GM18519 (cell line): ENCODE measurements around the gene MCTP2.

Experiments
- ATAC-seq: cut with Tn5 transposase; IDR thresholded peaks from one replicate; pipeline ENCODE4 v1.9.1; 2021; ENCODE audit warnings: mild to moderate bottlenecking, moderate library complexity; ENCODE audit not compliant: unreplicated experiment, low FRiP score

MCTP2 gene

GRCh38 chr15:94432279-94432678, 200.9 kb downstream of the MCTP2 start:
- ATAC-seq = no peak

DNA sequence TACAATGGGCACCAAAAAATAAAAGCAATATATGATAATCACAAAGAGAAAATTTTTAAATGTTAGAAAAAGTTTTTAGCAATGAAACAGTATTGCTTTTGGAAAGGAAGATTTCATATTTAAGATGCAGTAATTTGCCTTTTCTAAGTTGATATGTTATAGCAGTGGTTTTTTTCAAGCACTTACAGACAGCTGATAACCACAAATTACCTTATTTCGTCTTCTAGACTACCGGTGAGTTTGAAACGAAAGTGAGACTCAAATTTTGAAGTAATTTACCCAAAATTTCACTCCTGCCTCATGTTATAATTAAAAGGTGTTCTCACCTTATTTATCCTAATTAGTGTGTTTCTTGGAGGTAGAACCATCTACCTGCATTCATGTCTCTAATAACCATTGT, 207.8 kb downstream of the MCTP2 start:
- no peak for ATAC-seq

- ATAC-seq = no peak
Observed at GRCh38 chr15:94441760-94442159, 210.4 kb downstream of the MCTP2 start.

- no peak for ATAC-seq
Observed at GRCh38 chr15:94442480-94442879, 211.1 kb downstream of the MCTP2 start.

DNA sequence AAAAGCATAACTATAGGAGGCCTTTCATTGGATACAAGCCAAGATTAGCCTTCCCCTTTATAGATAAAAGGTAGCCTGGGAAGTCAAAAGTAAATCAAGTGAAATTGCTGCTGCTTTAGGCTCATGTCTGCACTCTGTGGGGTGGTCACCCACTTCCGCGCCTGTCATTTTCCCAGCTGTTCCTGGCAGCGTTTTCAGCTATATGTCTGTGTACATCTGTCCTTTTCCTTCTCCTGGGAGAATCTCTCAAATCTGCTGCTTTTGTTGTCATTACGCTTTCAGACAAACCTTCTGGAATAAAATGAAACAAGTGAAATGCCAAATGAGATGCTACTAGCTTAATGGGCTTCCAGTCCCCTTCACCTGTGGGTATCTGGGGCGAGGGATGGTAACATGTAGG, 211.8 kb downstream of the MCTP2 start:
- ATAC-seq = no peak

- ATAC-seq = no peak
Observed at GRCh38 chr15:94445566-94446160, 214.3 kb downstream of the MCTP2 start.

- ATAC-seq = no peak
Observed at GRCh38 chr15:94446441-94446840, 215.1 kb downstream of the MCTP2 start.

DNA sequence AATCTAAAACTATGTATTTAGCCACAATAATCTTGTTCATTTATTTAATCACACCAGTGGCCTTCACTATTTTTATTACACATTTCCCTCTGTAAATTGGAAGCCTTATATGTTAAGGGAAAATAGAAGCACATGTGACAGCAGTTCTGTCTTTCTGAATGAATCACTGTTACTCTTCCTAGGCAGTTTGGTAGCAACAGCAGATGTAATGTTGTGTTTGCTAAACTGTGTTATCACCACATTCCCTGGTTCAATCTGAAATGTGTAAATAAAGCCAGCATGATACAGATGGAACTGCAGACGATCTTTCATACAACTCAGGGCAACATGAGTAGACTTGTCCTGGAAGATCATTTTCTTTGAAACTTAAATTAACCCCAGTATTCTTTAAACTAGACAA, 220.1 kb downstream of the MCTP2 start:
- ATAC-seq = no peak

DNA sequence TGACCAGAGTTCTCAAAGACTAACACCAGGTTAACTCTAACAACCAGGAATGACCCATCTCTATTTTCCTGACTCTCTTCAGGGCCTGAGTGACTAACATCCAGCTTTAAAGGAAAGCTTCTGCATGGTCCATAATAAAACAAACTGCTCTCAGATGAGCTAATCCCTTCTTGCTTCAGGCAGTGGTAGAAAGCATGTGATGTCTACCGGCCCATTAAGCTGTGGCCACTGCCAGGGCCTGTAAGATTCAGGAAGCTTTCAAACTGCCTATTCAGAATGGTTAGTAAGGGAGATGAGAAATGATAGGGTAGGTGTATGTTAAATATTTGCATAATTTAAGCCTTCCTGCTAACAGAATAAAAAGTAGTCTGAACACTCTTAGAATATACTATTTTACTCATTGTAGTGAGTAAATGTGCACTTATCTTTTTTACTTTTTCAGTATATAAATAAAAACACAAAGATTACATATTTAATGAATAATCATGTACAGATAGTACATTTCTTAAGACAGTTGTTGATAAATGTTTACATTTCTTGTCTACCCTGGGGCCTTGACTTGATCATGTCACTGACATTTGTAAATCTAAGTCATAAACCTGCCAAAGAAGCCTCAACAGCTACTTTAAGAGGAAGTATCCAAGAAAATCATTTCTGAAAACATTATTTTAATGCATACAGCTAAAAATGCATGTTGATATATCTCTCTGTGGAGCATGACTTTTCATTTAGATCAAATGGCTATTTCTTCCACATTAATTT, 222.0 kb downstream of the MCTP2 start:
- no peak for ATAC-seq

DNA sequence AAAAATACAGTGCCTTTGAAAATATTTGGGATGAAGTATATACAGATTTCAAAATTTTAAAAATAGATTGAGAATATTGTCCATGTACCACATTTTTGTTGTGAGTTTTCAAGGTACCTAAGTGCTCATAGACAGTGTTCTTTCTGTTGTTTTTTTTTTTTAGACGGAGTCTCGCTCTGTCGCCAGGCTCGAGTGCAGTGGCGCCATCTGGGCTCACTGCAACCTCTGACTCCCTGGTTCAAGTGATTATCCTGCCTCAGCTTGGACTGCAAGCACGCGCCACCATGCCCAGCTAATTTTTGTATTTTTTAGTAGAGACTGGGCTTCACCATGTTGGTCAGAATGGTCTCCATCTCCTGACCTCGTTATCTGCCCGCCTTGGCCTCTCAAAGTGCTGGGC, 223.9 kb downstream of the MCTP2 start:
- ATAC-seq = no peak

- ATAC-seq = no peak
Observed at GRCh38 chr15:94456226-94456625, 224.9 kb downstream of the MCTP2 start.

DNA sequence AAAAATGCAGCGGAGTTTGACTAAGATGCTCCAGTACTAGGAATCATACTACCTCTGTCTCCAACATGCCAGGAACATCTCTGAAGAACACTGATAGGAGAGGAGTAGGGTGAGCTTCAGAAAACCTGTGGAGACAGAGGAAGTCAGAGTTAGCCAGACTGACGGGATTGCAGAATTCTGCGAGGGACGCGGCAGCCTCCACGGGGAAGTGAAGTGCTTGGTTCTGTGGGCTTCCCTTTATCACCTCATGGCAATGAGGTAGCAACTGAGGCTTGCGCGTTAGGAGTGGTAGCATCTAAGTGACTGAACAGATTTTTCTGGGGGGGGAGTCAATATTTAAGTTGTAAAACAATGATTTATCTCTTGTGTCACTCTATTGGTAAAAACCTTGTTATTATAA, 226.3 kb downstream of the MCTP2 start:
- no peak for ATAC-seq

GRCh38 chr15:94460624-94461023, 229.3 kb downstream of the MCTP2 start:
- no peak for ATAC-seq

DNA sequence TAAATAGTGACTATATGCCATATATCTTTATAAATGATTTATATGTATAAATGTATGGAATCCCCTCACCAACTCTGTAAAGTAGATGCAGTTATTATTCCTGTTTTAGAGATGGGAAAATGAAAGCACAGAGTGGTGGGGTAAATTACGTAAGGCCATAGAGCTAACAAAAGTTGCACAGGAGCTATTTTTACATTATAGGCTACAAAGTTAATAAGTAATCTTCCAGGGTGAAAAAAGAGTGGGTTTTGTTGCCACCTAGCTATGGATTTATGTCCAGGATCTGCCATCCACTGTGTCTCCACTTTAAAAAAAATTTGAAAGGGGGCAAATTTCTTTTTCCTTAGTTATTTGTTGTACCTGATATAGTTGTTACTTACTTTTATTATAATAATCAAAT, 235.7 kb downstream of the MCTP2 start:
- ATAC-seq = no peak

DNA sequence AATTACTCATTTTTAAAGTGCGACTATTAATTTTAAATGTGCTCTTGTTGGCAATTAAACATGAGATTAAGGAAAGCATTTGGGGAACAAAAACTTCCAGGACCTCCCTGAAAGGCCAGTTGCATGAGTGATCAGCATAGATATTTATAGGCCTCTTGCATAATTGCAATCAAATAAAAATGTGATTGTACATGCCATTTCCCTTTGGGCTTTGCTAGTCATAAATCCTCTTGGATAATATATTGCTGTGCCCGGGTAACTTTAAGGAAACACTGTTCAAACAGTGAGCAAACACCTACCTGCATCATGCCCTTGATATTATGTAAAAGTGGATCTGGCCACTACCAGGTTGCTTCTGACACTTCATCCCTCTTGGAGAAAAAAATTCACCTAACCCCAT, 239.1 kb downstream of the MCTP2 start:
- no peak for ATAC-seq

- ATAC-seq = no peak
Observed at GRCh38 chr15:94476686-94477085, 245.3 kb downstream of the MCTP2 start.

DNA sequence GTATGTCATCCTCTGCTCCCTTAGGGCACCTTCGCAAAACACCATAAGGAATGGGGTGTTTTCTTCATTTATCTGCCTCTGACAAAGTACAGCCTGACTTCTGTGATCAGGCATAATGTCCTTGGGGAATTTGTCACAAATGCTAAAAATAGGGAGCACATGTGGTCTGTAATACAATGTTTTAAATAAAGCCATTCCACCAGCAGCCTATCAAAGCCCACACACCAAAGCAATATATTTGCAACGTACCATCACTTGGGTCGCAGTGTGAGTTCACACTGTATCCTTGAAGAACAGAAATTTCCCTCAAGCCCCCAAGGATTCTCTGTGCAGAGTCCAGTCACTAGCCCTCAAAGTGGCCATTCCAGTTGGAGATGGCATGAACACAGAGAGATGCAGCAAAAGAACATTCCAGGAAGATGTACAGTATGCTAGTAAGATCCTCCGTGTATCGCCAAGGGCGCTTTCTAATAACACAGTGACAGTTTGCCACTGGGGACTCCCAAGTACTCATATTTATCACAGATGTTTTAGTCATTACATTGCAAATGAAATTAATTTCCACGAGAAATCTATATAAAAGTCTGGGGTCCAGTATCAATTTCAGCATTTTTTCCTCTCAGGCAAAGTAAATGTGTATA, 246.7 kb downstream of the MCTP2 start:
- ATAC-seq = no peak

DNA sequence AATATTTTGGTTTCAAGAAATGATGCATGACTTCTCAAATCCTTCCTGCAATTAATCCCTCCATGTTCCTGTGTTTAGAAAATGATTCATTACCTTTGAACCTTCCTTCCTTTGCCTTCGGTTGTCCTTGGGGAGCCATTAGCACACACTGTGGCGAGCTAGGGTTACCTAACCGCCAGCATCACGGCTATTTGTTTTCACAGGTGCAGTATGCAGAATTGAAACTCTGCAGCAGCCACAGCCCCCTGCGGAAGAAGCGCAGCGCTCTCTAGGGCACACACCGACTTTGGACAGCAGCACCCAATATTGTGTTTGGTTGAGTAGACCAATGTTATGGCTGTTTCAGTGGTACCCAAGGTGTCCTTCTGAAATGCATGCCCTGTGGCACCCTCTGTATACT, 247.4 kb downstream of the MCTP2 start:
- no peak for ATAC-seq

GRCh38 chr15:94480289-94480834, 249.0 kb downstream of the MCTP2 start:
- ATAC-seq = no peak

DNA sequence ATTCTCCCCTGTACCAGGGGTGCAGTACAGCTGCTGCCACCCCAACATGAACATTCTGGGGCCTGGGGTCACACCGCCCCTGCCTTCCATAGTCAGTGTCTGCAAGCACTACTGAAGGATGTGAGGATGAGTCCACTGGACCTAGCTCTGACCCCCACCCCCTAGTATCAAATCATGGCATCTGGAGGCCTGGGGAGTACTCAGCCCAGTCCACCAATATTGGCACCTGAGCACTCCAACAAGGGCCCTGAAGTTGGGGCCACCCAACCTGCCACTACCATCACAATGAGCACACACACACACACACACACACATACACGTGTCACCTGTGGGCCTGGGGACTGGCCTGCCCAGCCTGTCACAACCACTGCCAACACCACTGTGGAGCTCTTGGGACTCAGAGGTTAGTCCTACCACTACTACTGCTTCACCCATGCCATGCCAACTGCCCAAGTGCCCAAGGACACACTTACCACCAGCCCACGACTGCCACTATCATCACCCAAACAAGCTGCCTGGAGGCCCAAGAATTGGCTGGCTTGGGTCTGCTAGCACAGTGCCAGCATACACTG, 253.9 kb downstream of the MCTP2 start:
- no peak for ATAC-seq

GRCh38 chr15:94487635-94488034, 256.3 kb downstream of the MCTP2 start:
- ATAC-seq = no peak
